RWPE2 (cell line): ENCODE results near the gene FHIP2A.

Experiments
- ATAC-seq: fragments of 200-7000 bp; cut with Tn5 transposase; 3 replicates; pipeline ENCODE4 v1.9.1; 2021; ENCODE audit warnings: low read depth
- DNase-seq: peaks from one replicate; pipeline ENCODE4 v3.0.0-alpha.2; 2020; ENCODE audit warnings: low spot score
- H3K27ac ChIP-seq: fragments of 450-650 bp; 2 replicates; pipeline ENCODE4 v1.5.1; 2017; ENCODE audit warnings: mild to moderate bottlenecking; ENCODE audit not compliant: poor library complexity, severe bottlenecking
- H3K27me3 ChIP-seq: fragments of 250-450 bp; sonication (Bioruptor Pico); 2 replicates; pipeline ENCODE4 v1.5.1; 2021; ENCODE audit warnings: mild to moderate bottlenecking, moderate library complexity; ENCODE audit not compliant: insufficient read depth, poor library complexity, severe bottlenecking
- H3K36me3 ChIP-seq: fragments of 250-450 bp; sonication (Bioruptor Pico); 2 replicates; pipeline ENCODE4 v1.5.1; 2020; ENCODE audit warnings: low read depth, mild to moderate bottlenecking, moderate library complexity
- H3K4me1 ChIP-seq: fragments of 250-450 bp; sonication (Bioruptor Pico); 2 replicates; pipeline ENCODE4 v1.5.1; 2021; ENCODE audit warnings: mild to moderate bottlenecking, moderate library complexity; ENCODE audit not compliant: insufficient read depth, poor library complexity, severe bottlenecking
- H3K4me3 ChIP-seq: fragments of 250-450 bp; sonication (Bioruptor Pico); 2 replicates; pipeline ENCODE4 v1.5.1; 2021; ENCODE audit warnings: mild to moderate bottlenecking, moderate library complexity; ENCODE audit not compliant: severe bottlenecking
- H3K9me3 ChIP-seq: fragments of 250-450 bp; sonication (Bioruptor Pico); 2 replicates; pipeline ENCODE4 v1.5.1; 2021; ENCODE audit warnings: mild to moderate bottlenecking, moderate library complexity; ENCODE audit not compliant: severe bottlenecking
- TF ChIP-seq, protein P1 (sequence below): fragments of 450-650 bp; IDR thresholded peaks from one replicate; pipeline ENCODE4 v1.5.1; 2017; ENCODE audit warnings: mild to moderate bottlenecking, moderate library complexity; ENCODE audit not compliant: poor library complexity, severe bottlenecking

Gene FHIP2A

DNA sequence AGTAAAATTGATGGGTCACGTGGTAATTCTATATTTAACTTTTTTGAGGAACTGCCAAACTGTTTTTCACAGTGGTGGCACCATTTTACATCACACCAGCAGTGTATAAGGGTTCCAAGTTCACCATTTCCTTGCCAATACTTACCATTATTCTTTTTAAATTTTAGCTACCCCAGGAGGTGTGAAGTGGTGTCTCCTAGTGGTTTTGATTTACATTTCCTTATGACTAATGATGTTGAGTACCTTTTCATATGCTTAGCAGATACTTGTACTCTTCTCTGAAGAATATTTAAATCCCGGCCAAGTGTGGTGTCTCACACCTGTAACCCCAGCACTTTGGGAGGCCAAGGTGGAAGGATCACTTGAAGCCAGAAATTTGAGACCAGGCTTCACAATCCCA, 28.5 kb downstream of the FHIP2A start:
- Histone ChIP-seq H3K4me1 (no peaks in the 10 kb centered on the region), H3K4me3 (no peak overlapping the region), H3K27me3 (no peaks in the 10 kb centered on the region), H3K9me3 (no peaks in the 10 kb centered on the region), H3K36me3 (peaks cover 89% of the 10 kb centered on the region), H3K27ac (no peak overlapping the region)
- DNase-seq (no peak), ATAC-seq (no peak)
- TF ChIP-seq, protein P1, sequence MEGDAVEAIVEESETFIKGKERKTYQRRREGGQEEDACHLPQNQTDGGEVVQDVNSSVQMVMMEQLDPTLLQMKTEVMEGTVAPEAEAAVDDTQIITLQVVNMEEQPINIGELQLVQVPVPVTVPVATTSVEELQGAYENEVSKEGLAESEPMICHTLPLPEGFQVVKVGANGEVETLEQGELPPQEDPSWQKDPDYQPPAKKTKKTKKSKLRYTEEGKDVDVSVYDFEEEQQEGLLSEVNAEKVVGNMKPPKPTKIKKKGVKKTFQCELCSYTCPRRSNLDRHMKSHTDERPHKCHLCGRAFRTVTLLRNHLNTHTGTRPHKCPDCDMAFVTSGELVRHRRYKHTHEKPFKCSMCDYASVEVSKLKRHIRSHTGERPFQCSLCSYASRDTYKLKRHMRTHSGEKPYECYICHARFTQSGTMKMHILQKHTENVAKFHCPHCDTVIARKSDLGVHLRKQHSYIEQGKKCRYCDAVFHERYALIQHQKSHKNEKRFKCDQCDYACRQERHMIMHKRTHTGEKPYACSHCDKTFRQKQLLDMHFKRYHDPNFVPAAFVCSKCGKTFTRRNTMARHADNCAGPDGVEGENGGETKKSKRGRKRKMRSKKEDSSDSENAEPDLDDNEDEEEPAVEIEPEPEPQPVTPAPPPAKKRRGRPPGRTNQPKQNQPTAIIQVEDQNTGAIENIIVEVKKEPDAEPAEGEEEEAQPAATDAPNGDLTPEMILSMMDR: no peak

- no peak overlapping the region for H3K4me3 ChIP-seq
- H3K36me3 ChIP-seq: peaks cover 89% of the 10 kb centered on the region
- H3K27me3 ChIP-seq: no peaks in the 10 kb centered on the region
- TF ChIP-seq, protein P1: no peak
- peaks cover 11% of the 10 kb centered on the region for H3K4me1 ChIP-seq
- ATAC-seq (no peak), DNase-seq (no peak)
- H3K9me3 ChIP-seq: no peaks in the 10 kb centered on the region
- no peak overlapping the region for H3K27ac ChIP-seq
These were observed 29.8 kb downstream of the FHIP2A start for GRCh38 chr10:114851336-114851735.

DNA sequence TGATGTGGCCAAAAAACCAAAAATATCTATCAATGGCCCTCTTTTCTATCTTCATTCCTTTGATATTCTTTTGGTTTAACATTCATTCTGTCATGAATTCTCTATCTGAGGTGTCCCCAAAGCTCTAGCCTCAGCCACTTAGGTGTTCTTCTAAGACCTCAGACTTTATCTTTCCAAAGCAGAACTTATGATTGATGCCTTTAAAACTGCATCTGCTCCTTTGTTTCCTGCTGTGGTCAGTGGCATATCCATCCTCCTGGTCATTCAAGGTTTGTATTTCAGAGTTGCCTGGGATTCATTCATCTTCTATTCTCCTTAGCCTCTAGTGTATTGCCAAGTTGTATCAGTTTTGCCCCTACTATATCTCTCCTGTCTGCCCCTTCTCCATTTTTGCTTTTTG, 30.6 kb downstream of the FHIP2A start:
- DNase-seq (no peak), ATAC-seq (no peak)
- no peak overlapping the region for H3K4me3 ChIP-seq
- TF ChIP-seq, protein P1: no peak
- no peaks in the 10 kb centered on the region for H3K27me3 ChIP-seq
- peaks cover 86% of the 10 kb centered on the region for H3K36me3 ChIP-seq
- H3K4me1 ChIP-seq: peaks cover 18% of the 10 kb centered on the region
- no peak overlapping the region for H3K27ac ChIP-seq
- H3K9me3 ChIP-seq: no peaks in the 10 kb centered on the region

- peak overlapping the region; percentile 97 for H3K27ac ChIP-seq
- ATAC-seq: no peak
These were observed 33.3 kb downstream of the FHIP2A start for GRCh38 chr10:114854906-114855305.

DNA sequence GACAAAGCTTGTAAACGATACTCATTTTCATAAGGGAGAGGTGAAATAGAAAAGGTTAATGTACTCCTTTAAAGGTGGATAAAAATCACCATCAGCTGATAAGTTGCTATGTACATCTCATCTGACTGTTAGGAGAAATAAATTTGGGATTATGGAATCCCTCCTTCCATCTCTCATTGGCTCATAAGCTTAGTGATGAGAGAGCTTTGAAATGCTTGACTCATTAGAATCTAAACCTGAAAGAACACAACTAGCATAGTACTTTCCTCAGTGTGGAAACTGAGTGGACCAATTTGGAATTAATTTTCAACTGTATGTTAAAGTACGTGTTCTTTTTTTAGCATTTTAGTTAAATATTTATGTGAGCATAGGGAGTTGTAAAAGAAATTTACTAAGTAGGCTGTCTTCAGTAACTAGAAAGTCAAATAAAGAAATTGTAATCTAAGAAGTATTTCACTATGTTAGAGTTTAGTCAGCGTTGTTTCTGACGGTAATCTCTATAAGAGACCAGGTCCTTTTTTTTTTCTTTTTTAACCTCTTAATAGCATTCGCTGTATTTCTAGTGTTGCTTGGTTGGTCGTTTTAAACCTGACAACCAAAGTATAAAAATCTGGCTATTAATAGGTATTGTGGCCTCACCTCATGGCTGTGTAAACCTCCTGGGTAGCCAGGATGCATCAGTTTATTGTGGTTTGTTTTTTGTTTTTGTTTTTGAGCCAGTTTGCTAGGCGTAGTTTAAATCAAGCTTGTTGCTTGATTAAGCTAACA, 34.4 kb downstream of the FHIP2A start:
- TF ChIP-seq, protein P1: no peak
- ATAC-seq (peak; percentile 38), DNase-seq (no peak)
- peaks cover 80% of the 10 kb centered on the region for H3K36me3 ChIP-seq
- no peak overlapping the region for H3K4me3 ChIP-seq
- no peaks in the 10 kb centered on the region for H3K27me3 ChIP-seq
- H3K27ac ChIP-seq: peak overlapping the region; percentile 97
- peaks cover 25% of the 10 kb centered on the region for H3K4me1 ChIP-seq
- no peaks in the 10 kb centered on the region for H3K9me3 ChIP-seq

More at GRCh38 chr10:114854906-114855305, 33.3 kb downstream of the FHIP2A start:
- H3K36me3 ChIP-seq: peaks cover 86% of the 10 kb centered on the region
- H3K27me3 ChIP-seq: no peaks in the 10 kb centered on the region
- no peaks in the 10 kb centered on the region for H3K9me3 ChIP-seq
- no peak overlapping the region for H3K4me3 ChIP-seq
- TF ChIP-seq, protein P1: no peak
- no peak for DNase-seq
- peaks cover 25% of the 10 kb centered on the region for H3K4me1 ChIP-seq
